ENCODE measurements around the gene ACAA2. TPM values are rescaled to one million over a fixed set of nuclear protein-coding genes. Genes with fewer than 3 reads are reported as not detected.

ACAA2 gene
- total RNA-seq, 1 experiment from 2014 or later = 50.8 TPM

DNA sequence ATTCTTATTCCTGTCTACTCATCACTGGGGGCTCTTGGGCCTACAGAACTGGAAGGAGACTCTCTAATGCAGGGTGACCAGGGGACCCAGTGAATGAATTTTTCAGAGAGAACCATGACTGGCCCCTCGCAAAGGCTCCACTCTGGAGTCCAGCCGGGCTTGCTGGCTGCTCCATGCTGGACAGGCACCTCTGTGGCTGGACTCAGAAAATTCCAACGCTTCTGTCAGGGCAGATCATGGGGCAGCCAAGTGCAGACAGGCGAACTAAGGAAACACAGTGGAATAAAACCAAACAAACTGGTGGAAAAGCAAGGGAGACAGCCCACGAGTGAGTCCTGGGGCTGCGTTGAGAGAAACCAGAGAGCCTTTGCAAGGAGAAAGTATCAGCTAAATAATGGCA is 57.2 kb downstream of the ACAA2 start:
- no peak for DNase-seq (ENCODE audit: low read depth, low spot score)
- H3K4me3 ChIP-seq (ENCODE audit: low read depth in 2 of 2, low read length in 2 of 2) = no peak overlapping the region
- no peaks in the 10 kb centered on the region for H3K36me3 ChIP-seq (ENCODE audit: control insufficient read depth, insufficient read depth, low read length)
- POLR2A ChIA-PET = no interaction called here
- no peaks in the 10 kb centered on the region for H3K9me3 ChIP-seq (ENCODE audit: control insufficient read depth, insufficient read depth, low read depth, low read length)
- ATAC-seq = no peak
- TF ChIP-seq, protein P1, sequence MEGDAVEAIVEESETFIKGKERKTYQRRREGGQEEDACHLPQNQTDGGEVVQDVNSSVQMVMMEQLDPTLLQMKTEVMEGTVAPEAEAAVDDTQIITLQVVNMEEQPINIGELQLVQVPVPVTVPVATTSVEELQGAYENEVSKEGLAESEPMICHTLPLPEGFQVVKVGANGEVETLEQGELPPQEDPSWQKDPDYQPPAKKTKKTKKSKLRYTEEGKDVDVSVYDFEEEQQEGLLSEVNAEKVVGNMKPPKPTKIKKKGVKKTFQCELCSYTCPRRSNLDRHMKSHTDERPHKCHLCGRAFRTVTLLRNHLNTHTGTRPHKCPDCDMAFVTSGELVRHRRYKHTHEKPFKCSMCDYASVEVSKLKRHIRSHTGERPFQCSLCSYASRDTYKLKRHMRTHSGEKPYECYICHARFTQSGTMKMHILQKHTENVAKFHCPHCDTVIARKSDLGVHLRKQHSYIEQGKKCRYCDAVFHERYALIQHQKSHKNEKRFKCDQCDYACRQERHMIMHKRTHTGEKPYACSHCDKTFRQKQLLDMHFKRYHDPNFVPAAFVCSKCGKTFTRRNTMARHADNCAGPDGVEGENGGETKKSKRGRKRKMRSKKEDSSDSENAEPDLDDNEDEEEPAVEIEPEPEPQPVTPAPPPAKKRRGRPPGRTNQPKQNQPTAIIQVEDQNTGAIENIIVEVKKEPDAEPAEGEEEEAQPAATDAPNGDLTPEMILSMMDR (IDR thresholded peaks at IDR 0.05) = no peak
- TF ChIP-seq, protein P2, sequence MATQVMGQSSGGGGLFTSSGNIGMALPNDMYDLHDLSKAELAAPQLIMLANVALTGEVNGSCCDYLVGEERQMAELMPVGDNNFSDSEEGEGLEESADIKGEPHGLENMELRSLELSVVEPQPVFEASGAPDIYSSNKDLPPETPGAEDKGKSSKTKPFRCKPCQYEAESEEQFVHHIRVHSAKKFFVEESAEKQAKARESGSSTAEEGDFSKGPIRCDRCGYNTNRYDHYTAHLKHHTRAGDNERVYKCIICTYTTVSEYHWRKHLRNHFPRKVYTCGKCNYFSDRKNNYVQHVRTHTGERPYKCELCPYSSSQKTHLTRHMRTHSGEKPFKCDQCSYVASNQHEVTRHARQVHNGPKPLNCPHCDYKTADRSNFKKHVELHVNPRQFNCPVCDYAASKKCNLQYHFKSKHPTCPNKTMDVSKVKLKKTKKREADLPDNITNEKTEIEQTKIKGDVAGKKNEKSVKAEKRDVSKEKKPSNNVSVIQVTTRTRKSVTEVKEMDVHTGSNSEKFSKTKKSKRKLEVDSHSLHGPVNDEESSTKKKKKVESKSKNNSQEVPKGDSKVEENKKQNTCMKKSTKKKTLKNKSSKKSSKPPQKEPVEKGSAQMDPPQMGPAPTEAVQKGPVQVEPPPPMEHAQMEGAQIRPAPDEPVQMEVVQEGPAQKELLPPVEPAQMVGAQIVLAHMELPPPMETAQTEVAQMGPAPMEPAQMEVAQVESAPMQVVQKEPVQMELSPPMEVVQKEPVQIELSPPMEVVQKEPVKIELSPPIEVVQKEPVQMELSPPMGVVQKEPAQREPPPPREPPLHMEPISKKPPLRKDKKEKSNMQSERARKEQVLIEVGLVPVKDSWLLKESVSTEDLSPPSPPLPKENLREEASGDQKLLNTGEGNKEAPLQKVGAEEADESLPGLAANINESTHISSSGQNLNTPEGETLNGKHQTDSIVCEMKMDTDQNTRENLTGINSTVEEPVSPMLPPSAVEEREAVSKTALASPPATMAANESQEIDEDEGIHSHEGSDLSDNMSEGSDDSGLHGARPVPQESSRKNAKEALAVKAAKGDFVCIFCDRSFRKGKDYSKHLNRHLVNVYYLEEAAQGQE (IDR thresholded peaks at IDR 0.05; ENCODE audit: insufficient read depth in 1 of 2, low read depth in 2 of 2, low read length in 1 of 2) = no peak
- TF ChIP-seq TCF7L2 (IDR thresholded peaks at IDR 0.05; ENCODE audit: low read depth, low read length) (no peak), SIN3A (IDR thresholded peaks at IDR 0.05; ENCODE audit: borderline replicate concordance, insufficient read depth, low read depth, low read length) (no peak), POLR2AphosphoS5 (IDR thresholded peaks at IDR 0.05; ENCODE audit: low read depth, low read length) (no peak)
- in situ Hi-C loops (cut with HindIII; ENCODE audit: low pct_unique_long_range_greater_than_20kb, low sequenced_read_pairs) = no loop called here
- H3K27me3 ChIP-seq (ENCODE audit: control insufficient read depth, insufficient read depth, low read length) = no peaks in the 10 kb centered on the region
- no peaks in the 10 kb centered on the region for H3K4me1 ChIP-seq (ENCODE audit: control insufficient read depth, insufficient read depth, low read length)
- CTCF ChIA-PET = no interaction called here
- H3K27ac ChIP-seq (ENCODE audit: low read length) = no peak overlapping the region
- intact Hi-C loops (cut with micrococcal nuclease; ENCODE audit: unreplicated experiment) = no loop called here
- no TSS peak for BruUV-seq (replicated peaks)

DNA sequence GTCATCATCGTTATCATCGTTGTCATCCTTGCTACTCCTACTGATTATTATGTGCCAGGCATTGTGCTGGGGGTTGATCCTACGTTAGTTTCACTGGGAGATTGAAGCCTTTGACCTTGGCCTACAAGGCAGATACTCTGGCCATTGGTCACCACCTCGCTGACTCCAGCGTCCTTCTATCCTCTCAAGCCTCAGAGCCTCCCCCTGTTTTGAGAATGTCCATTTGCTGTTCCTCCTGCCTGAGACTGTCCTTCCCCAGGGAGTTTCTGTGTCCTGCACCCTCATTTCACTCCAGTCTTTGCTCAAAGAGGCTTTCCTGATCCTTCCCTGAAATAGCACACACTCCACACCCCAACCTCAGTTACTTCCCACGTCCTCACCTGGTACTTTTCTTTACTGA is 57.8 kb downstream of the ACAA2 start:
- H3K36me3 ChIP-seq (ENCODE audit: control insufficient read depth, insufficient read depth, low read length) = no peaks in the 10 kb centered on the region
- no peak for DNase-seq (ENCODE audit: low read depth, low spot score)
- no peaks in the 10 kb centered on the region for H3K4me1 ChIP-seq (ENCODE audit: control insufficient read depth, insufficient read depth, low read length)
- H3K9me3 ChIP-seq (ENCODE audit: control insufficient read depth, insufficient read depth, low read depth, low read length) = no peaks in the 10 kb centered on the region
- H3K4me3 ChIP-seq (ENCODE audit: low read depth in 2 of 2, low read length in 2 of 2) = no peak overlapping the region
- BruUV-seq (replicated peaks) = no TSS peak
- intact Hi-C loops (cut with micrococcal nuclease; ENCODE audit: unreplicated experiment) (no loop called here), in situ Hi-C loops (cut with HindIII; ENCODE audit: low pct_unique_long_range_greater_than_20kb, low sequenced_read_pairs) (no loop called here)
- ChIA-PET POLR2A (no interaction called here), CTCF (no interaction called here)
- H3K27ac ChIP-seq (ENCODE audit: low read length) = no peak overlapping the region
- TF ChIP-seq, protein P1 (IDR thresholded peaks at IDR 0.05) = no peak
- TF ChIP-seq SIN3A (IDR thresholded peaks at IDR 0.05; ENCODE audit: borderline replicate concordance, insufficient read depth, low read depth, low read length) = no peak
- TF ChIP-seq, protein P2 (IDR thresholded peaks at IDR 0.05; ENCODE audit: insufficient read depth in 1 of 2, low read depth in 2 of 2, low read length in 1 of 2) = no peak
- no peak for TF ChIP-seq POLR2AphosphoS5 (IDR thresholded peaks at IDR 0.05; ENCODE audit: low read depth, low read length)
- H3K27me3 ChIP-seq (ENCODE audit: control insufficient read depth, insufficient read depth, low read length) = no peaks in the 10 kb centered on the region
- no peak for ATAC-seq
